Adrenal gland (tissue), 12 donors: ENCODE measurements around the gene MTFR1L. TPM values are rescaled to one million over a fixed set of nuclear protein-coding genes. Genes with fewer than 3 reads are reported as not detected.

Source experiments
- DNase-seq, 7 donors: peaks; one replicate each; pipeline ENCODE4 v3.0.0-alpha.2; 2019 to 2020
- H3K27ac ChIP-seq, 5 donors: fragments of 200-600 bp; sonication (generic) in 4 of 5; 1 replicate in 3 of 5; 2 replicates in 2 of 5; pipeline versions ENCODE4 v1.5.1 to v1.8.0; 2016 to 2020; ENCODE audit warnings: mild to moderate bottlenecking in 1 of 5
- H3K27me3 ChIP-seq: fragments of 200-600 bp; 2 replicates; pipeline ENCODE4 v1.8.0; 2021
- H3K36me3 ChIP-seq, 2 donors: fragments of 200-600 bp; replicated peaks in 1 of 2; 1 replicate in 1 of 2; 2 replicates in 1 of 2; pipeline versions ENCODE4 v1.5.1 to v1.8.0; 2018 to 2022
- H3K4me1 ChIP-seq, 2 donors: fragments of 200-600 bp; replicated peaks in 1 of 2; 1 replicate in 1 of 2; 2 replicates in 1 of 2; pipeline versions ENCODE4 v1.5.1 to v1.8.0; 2018 to 2021
- H3K4me3 ChIP-seq, 4 donors: fragments of 200-600 bp; sonication (generic) in 3 of 4; one replicate each; pipeline ENCODE4 v1.5.1; 2016 to 2018
- H3K9me3 ChIP-seq, 3 donors: fragments of 200-600 bp; sonication (generic) in 1 of 3; replicated peaks in 1 of 3; 1 replicate in 2 of 3; 2 replicates in 1 of 3; pipeline versions ENCODE4 v1.5.1 to v1.8.0; 2016 to 2021
- POLR2A ChIP-seq, 2 donors: fragments of 450-650 bp; IDR thresholded peaks; one replicate each; pipeline ENCODE4 v1.6.1; 2017; ENCODE audit warnings: antibody characterized with exemption in 2 of 2, mild to moderate bottlenecking in 2 of 2, moderate library complexity in 1 of 2
- WGBS, 4 donors: extraction: QIAGEN DNeasy Blood & Tissue Kit in 2 of 4; methylation state at CpG; one replicate each; pipeline versions ENCODE4 v1.1.5 to v1.1.7; 2013 to 2017; 5-methylcytosine and 5-hydroxymethylcytosine counted together
- intact Hi-C, 2 donors: fragments of 100-400 bp; cut with DNase I; formaldehyde crosslinking; loops; one replicate each; pipeline versions ENCODE4 v1.14.1 to v1.15.0; 2022 to 2023
- polyA plus RNA-seq, 3 donors: library from polyadenylated mRNA; stranded (reverse); fragments of 200-250 nt in 2 of 3; fragments of 350-450 nt in 1 of 3; fragmentation: Illumina TruSeq in 1 of 3; extraction: RNeasy Lipid Tissue Mini Kit (QIAGEN cat#74804) in 1 of 3; gene quantifications; one replicate each; pipeline ENCODE4 v1.2.3, GENCODE V29; 2013 to 2014
- total RNA-seq, 9 donors: library from RNA; depleted of rRNA in 4 of 9; stranded (reverse); fragments of >200 nt in 4 of 9; fragments of 120-200 nt in 1 of 9; fragmentation: NEBNext Ultra II Directional in 1 of 9; extraction: Animal tissue kit (Norgen Biotek cat#: 25700) in 1 of 9; gene quantifications; one replicate each; pipeline versions ENCODE4 v1.1.0 to v1.2.4, GENCODE V29; 2013 to 2023
- TF ChIP-seq, protein P1 (sequence below), 6 experiments: fragments of 450-650 bp in 4 of 6; fragments of 200-600 bp in 2 of 6; sonication (generic) in 1 of 6; IDR thresholded peaks; 1 replicate in 5 of 6; 2 replicates in 1 of 6; pipeline versions ENCODE4 v1.5.1 to v1.8.0; 2016 to 2021; ENCODE audit warnings: antibody characterized with exemption in 6 of 6, mild to moderate bottlenecking in 2 of 6, moderate library complexity in 1 of 6
- donor health status: healthy with polysubstance abuse.
- donor health status: Bipolar disorder and iron deficiency.
- donor health status: DM: yes; HTN: yes; CAD: no.
- donor health status: DM: no; HTN: no; CAD: no.
- donor health status: DM: no; HTN: no; CAD: no.
- donor health status: DM: yes; HTN: yes; CAD: no.

The MTFR1L gene
- total and polyA plus RNA-seq, 12 donors = 116 to 298 (median 192) TPM

DNA sequence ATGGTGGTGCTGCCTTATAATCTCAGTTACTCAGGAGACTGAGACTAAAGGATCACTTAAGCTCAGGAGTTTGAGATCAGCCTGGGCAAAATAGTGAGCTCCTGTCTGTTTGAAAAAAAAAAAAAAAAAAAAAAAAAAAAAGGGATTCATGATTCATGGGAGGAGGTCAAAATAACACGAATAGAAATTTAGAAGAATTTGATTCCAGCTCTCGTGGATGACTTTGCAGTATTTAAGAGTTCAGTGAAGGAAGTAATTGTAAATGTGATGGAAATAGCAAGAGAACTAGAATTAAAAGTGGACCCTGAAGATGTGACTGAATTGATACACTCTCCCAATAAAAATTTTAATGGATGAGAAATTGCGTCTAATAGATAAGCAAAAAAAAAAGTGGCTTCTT, 23.7 kb downstream of the MTFR1L start:
- no peak for DNase-seq
- Histone ChIP-seq H3K27ac (no peak overlapping the region), H3K36me3 (no peaks in the 10 kb centered on the region), H3K27me3 (no peaks in the 10 kb centered on the region), H3K4me1 (no peaks in the 10 kb centered on the region), H3K4me3 (no peak overlapping the region), H3K9me3 (no peaks in the 10 kb centered on the region)
- TF ChIP-seq, protein P1, sequence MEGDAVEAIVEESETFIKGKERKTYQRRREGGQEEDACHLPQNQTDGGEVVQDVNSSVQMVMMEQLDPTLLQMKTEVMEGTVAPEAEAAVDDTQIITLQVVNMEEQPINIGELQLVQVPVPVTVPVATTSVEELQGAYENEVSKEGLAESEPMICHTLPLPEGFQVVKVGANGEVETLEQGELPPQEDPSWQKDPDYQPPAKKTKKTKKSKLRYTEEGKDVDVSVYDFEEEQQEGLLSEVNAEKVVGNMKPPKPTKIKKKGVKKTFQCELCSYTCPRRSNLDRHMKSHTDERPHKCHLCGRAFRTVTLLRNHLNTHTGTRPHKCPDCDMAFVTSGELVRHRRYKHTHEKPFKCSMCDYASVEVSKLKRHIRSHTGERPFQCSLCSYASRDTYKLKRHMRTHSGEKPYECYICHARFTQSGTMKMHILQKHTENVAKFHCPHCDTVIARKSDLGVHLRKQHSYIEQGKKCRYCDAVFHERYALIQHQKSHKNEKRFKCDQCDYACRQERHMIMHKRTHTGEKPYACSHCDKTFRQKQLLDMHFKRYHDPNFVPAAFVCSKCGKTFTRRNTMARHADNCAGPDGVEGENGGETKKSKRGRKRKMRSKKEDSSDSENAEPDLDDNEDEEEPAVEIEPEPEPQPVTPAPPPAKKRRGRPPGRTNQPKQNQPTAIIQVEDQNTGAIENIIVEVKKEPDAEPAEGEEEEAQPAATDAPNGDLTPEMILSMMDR (IDR thresholded peaks at IDR 0.05) = no peak
- no peak for TF ChIP-seq POLR2A (IDR thresholded peaks at IDR 0.05)
- intact Hi-C loops = no loop called here
- WGBS, 4 donors = 58 to 66% (median 63%) methylated on average over 3 of the region's 3 CpGs

DNA sequence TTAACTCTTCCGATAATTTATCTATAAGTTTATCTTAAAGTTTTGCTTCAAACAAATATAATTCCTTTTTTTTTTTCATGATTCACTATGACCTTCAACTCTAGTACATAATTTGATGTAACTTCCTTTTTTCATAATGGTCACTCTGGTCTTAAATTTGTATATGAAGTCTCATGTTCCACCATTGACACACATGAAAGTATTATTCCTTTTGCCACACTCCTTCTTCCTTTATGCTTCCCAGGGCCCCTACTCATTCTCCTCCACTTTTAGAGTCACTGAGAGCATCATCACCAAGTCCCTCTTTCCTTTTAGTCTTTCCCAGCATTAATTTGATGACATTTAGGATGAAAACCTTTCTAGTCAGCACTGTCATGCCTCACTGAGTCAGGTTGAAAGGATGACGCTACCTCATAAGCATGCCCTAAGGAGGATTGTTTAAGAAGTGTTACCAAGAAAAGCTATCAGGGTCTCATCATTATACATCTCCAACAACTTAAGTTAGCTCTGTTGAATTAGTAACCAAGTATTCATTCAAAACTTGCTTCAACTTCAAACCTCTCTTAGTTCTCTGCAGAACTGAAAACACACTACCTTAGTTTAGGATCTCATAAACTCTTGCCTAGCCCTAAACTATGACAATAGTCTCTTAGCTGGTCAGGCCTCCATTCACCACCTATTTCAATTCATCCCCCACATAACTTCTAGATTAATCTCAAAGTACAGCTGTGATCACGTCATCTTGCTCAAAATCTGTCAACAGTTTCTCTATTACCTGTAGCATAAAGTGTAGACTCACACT, 25.0 kb downstream of the MTFR1L start:
- no peaks in the 10 kb centered on the region for H3K36me3 ChIP-seq
- intact Hi-C loops = no loop called here
- no peak for TF ChIP-seq POLR2A (IDR thresholded peaks at IDR 0.05)
- TF ChIP-seq, protein P1 (IDR thresholded peaks at IDR 0.05) = no peak
- H3K4me1 ChIP-seq = no peaks in the 10 kb centered on the region
- H3K9me3 ChIP-seq = no peaks in the 10 kb centered on the region
- H3K4me3 ChIP-seq = no peak overlapping the region
- WGBS, 4 donors = 86 to 91% (median 88%) methylated on average over 3 of the region's 3 CpGs
- DNase-seq = no peak
- no peak overlapping the region for H3K27ac ChIP-seq
- H3K27me3 ChIP-seq = no peaks in the 10 kb centered on the region

DNA sequence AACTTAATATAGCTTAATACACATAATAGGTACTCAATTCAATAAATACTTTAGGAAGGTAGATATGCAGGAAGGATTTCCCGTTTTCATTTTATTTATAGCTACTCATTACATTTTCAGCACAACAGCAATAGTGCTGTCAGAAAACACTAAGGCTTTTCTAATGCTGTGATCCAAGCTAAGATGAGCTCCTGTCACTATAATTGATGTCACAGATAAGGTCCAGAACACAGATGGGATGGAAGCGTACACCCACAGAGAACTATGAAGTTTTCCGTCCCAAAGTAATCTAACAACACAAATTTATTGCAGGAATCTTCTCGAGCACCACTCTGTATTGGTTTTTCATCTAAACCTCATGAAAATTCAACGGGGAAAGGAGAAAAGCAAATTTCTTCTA, 25.9 kb downstream of the MTFR1L start:
- H3K36me3 ChIP-seq = no peaks in the 10 kb centered on the region
- no peak overlapping the region for H3K4me3 ChIP-seq
- no peak overlapping the region for H3K27ac ChIP-seq
- H3K9me3 ChIP-seq = no peaks in the 10 kb centered on the region
- intact Hi-C loops = no loop called here
- DNase-seq = no peak
- H3K4me1 ChIP-seq = no peaks in the 10 kb centered on the region
- 66 to 80% (median 73%) methylated on average over 5 of the region's 5 CpGs for WGBS, 4 donors
- TF ChIP-seq POLR2A (IDR thresholded peaks at IDR 0.05) = no peak
- TF ChIP-seq, protein P1 (IDR thresholded peaks at IDR 0.05) = no peak
- no peaks in the 10 kb centered on the region for H3K27me3 ChIP-seq

DNA sequence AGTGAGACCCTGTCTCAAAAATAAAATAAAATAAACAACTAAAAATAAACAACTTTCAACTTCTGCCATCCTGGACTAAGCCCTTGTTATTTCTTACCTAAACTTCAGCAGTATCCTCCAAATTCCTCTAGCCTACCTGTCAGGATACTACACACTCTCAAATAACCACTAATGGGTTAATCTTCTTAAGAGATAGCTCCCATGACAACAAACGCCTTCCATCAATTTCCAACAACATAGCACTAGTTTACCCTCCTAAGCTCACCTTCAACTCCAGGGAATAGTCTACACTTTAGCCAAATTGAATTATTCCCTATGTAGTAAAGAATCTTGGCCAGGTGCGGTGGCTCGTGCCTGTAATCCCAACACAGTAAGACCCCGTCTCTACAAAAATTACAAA, 28.2 kb downstream of the MTFR1L start:
- Histone ChIP-seq H3K4me1 (no peaks in the 10 kb centered on the region), H3K4me3 (no peak overlapping the region), H3K36me3 (no peaks in the 10 kb centered on the region), H3K27me3 (no peaks in the 10 kb centered on the region), H3K27ac (no peak overlapping the region), H3K9me3 (no peaks in the 10 kb centered on the region)
- no peak for DNase-seq
- WGBS, 4 donors = 72 to 78% (median 76%) methylated on average over 4 of the region's 4 CpGs
- TF ChIP-seq, protein P1 (IDR thresholded peaks at IDR 0.05) = no peak
- no peak for TF ChIP-seq POLR2A (IDR thresholded peaks at IDR 0.05)
- intact Hi-C loops = no loop called here
